ENCODE results near the gene TBC1D30. TPM values are rescaled to one million over a fixed set of nuclear protein-coding genes. Genes with fewer than 3 reads are reported as not detected.

Gene TBC1D30
- total RNA-seq, 1 experiment from 2014 or later, result 10.8 TPM

GRCh38 chr12:64903479-64904152 lies 79.2 kb downstream of the TBC1D30 start:
- Mint-ChIP-seq H3K27ac (ENCODE audit: unreplicated experiment) (no peak overlapping the region), H3K4me1 (ENCODE audit: low read depth, unreplicated experiment) (no peaks in the 10 kb centered on the region), H3K4me3 (ENCODE audit: unreplicated experiment) (no peak overlapping the region), H3K9me3 (ENCODE audit: unreplicated experiment) (no peaks in the 10 kb centered on the region), H3K36me3 (ENCODE audit: insufficient read depth, unreplicated experiment) (no peaks in the 10 kb centered on the region), H3K27me3 (ENCODE audit: insufficient read depth, unreplicated experiment) (no peaks in the 10 kb centered on the region)
- ChIA-PET POLR2A (no interaction called here), CTCF (no interaction called here)
- Histone ChIP-seq H3K36me3 (ENCODE audit: control insufficient read depth, insufficient read depth, low read length) (no peaks in the 10 kb centered on the region), H3K4me1 (peaks cover 3% of the 10 kb centered on the region; the same call in 1 of the 2 replicates), H3K27me3 (replicated peaks; ENCODE audit: control insufficient read depth, insufficient read depth, low read length) (no peaks in the 10 kb centered on the region), H3K4me3 (ENCODE audit: low read depth, low read length) (no peak overlapping the region), H3K9me3 (no peaks in the 10 kb centered on the region)
- BruUV-seq (replicated peaks), result no TSS peak
- no peak for DNase-seq
- intact Hi-C loops (cut with micrococcal nuclease; ENCODE audit: unreplicated experiment), result no loop called here
- no peak for TF ChIP-seq CTCF (IDR thresholded peaks at IDR 0.05; ENCODE audit: insufficient read depth in 1 of 2, low read depth in 1 of 2, low read length in 1 of 2, severe bottlenecking in 1 of 2, unreplicated experiment in 1 of 2)

DNA sequence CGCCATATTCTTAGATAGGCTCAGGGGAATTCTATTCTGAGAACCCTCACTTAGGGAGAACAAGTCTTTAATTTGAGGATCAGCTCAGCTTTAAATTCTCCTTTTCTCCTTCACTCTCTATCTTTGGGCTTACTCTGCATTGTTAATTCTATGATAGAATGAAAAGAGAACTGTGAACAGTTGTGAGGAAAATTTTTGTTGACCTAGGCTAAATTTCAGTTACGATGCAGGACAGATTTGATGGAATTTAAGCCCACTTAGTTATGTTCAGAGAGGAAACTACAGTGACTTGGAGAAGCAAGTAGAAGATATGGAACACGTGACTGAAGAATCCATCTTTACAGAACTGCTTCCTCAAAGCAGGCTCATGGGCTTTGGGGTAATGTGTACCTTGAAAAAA lies 82.7 kb downstream of the TBC1D30 start:
- Mint-ChIP-seq H3K27ac (ENCODE audit: unreplicated experiment) (no peak overlapping the region), H3K4me1 (ENCODE audit: low read depth, unreplicated experiment) (no peaks in the 10 kb centered on the region), H3K9me3 (ENCODE audit: unreplicated experiment) (no peaks in the 10 kb centered on the region), H3K27me3 (ENCODE audit: insufficient read depth, unreplicated experiment) (no peaks in the 10 kb centered on the region), H3K4me3 (ENCODE audit: unreplicated experiment) (no peak overlapping the region), H3K36me3 (ENCODE audit: insufficient read depth, unreplicated experiment) (no peaks in the 10 kb centered on the region)
- Histone ChIP-seq H3K9me3 (no peaks in the 10 kb centered on the region), H3K4me3 (ENCODE audit: low read depth, low read length) (no peak overlapping the region), H3K27me3 (replicated peaks; ENCODE audit: control insufficient read depth, insufficient read depth, low read length) (no peaks in the 10 kb centered on the region), H3K4me1 (peaks cover 3% of the 10 kb centered on the region; the same call in 1 of the 2 replicates), H3K36me3 (ENCODE audit: control insufficient read depth, insufficient read depth, low read length) (no peaks in the 10 kb centered on the region)
- ChIA-PET CTCF (no interaction called here), POLR2A (no interaction called here)
- intact Hi-C loops (cut with micrococcal nuclease; ENCODE audit: unreplicated experiment), result no loop called here
- TF ChIP-seq CTCF (IDR thresholded peaks at IDR 0.05; ENCODE audit: insufficient read depth in 1 of 2, low read depth in 1 of 2, low read length in 1 of 2, severe bottlenecking in 1 of 2, unreplicated experiment in 1 of 2), result no peak
- DNase-seq, result no peak
- no TSS peak for BruUV-seq (replicated peaks)

DNA sequence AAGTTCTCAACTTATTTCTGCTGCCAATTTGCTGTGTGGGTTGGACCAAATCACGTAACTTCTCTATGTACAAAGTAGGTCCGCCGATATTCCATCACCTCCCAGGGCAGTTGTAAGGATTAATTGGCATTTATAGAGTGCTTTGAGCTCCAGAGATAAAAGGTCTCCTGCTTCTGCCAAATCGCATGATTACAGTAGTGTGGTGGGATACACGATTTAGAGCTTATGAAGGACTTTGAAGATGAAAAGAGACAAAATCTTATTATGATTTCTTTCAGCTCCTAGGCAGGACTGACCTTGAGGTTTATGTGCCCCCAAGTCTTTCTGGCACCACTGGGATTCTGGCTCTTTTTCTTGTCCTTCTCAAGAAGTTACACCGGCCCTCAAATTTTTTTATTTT lies 84.7 kb downstream of the TBC1D30 start:
- H3K4me3 Mint-ChIP-seq (ENCODE audit: unreplicated experiment), result no peak overlapping the region
- no peak for TF ChIP-seq CTCF (IDR thresholded peaks at IDR 0.05; ENCODE audit: insufficient read depth in 1 of 2, low read depth in 1 of 2, low read length in 1 of 2, severe bottlenecking in 1 of 2, unreplicated experiment in 1 of 2)
- Histone ChIP-seq H3K9me3 (no peaks in the 10 kb centered on the region), H3K36me3 (ENCODE audit: control insufficient read depth, insufficient read depth, low read length) (no peaks in the 10 kb centered on the region), H3K4me3 (ENCODE audit: low read depth, low read length) (no peak overlapping the region), H3K27me3 (replicated peaks; ENCODE audit: control insufficient read depth, insufficient read depth, low read length) (no peaks in the 10 kb centered on the region), H3K4me1 (peaks cover 3% of the 10 kb centered on the region; the same call in 1 of the 2 replicates)
- no peak overlapping the region for H3K27ac Mint-ChIP-seq (ENCODE audit: unreplicated experiment)
- intact Hi-C loops (cut with micrococcal nuclease; ENCODE audit: unreplicated experiment), result no loop called here
- H3K9me3 Mint-ChIP-seq (ENCODE audit: unreplicated experiment), result no peaks in the 10 kb centered on the region
- DNase-seq, result no peak
- H3K36me3 Mint-ChIP-seq (ENCODE audit: insufficient read depth, unreplicated experiment), result no peaks in the 10 kb centered on the region
- ChIA-PET CTCF (no interaction called here), POLR2A (no interaction called here)
- H3K27me3 Mint-ChIP-seq (ENCODE audit: insufficient read depth, unreplicated experiment), result no peaks in the 10 kb centered on the region
- no peaks in the 10 kb centered on the region for H3K4me1 Mint-ChIP-seq (ENCODE audit: low read depth, unreplicated experiment)
- no TSS peak for BruUV-seq (replicated peaks)

Data from Caco-2 (cell line).